Activated naive CD8-positive, alpha-beta T cell (primary cell): ENCODE measurements around the gene STH.
A peak's percentile ranks its signal among the peaks of the same experiment; 100 is the strongest.

Source experiments
- H3K27ac Mint-ChIP-seq: one replicate; pipeline ENCODE4 v1.8.0; 2021; ENCODE audit warnings: mixed read lengths
- H3K27me3 Mint-ChIP-seq: one replicate; pipeline ENCODE4 v1.8.0; 2021; ENCODE audit warnings: mixed read lengths
- H3K36me3 Mint-ChIP-seq: one replicate; pipeline ENCODE4 v1.8.0; 2021; ENCODE audit warnings: mixed read lengths
- H3K4me1 Mint-ChIP-seq: one replicate; pipeline ENCODE4 v1.8.0; 2021; ENCODE audit warnings: low read depth, mixed read lengths
- H3K4me3 Mint-ChIP-seq: one replicate; pipeline ENCODE4 v1.8.0; 2021; ENCODE audit warnings: mild to moderate bottlenecking, mixed read lengths
- H3K9me3 Mint-ChIP-seq: one replicate; pipeline ENCODE4 v1.8.0; 2021; ENCODE audit warnings: low read depth, mixed read lengths

The STH gene

GRCh38 chr17:46044286-46044928, 45.4 kb downstream of the STH start:
- Mint-ChIP-seq H3K9me3 (no peaks in the 10 kb centered on the region), H3K27ac (peak overlapping the region; percentile 84), H3K36me3 (peaks cover 11% of the 10 kb centered on the region), H3K4me1 (peaks cover 24% of the 10 kb centered on the region), H3K27me3 (no peaks in the 10 kb centered on the region), H3K4me3 (no peak overlapping the region)

- Mint-ChIP-seq H3K36me3 (peaks cover 14% of the 10 kb centered on the region), H3K27ac (peak overlapping the region; percentile 83)
These were observed 45.9 kb downstream of the STH start for GRCh38 chr17:46044989-46045388.

GRCh38 chr17:46045639-46046038, 46.6 kb downstream of the STH start:
- Mint-ChIP-seq H3K9me3 (no peaks in the 10 kb centered on the region), H3K4me3 (no peak overlapping the region), H3K4me1 (peaks cover 28% of the 10 kb centered on the region), H3K36me3 (peaks cover 12% of the 10 kb centered on the region), H3K27me3 (no peaks in the 10 kb centered on the region), H3K27ac (peak overlapping the region; percentile 79)

More at GRCh38 chr17:46044989-46045388, 45.9 kb downstream of the STH start:
- peaks cover 24% of the 10 kb centered on the region for H3K4me1 Mint-ChIP-seq
- no peak overlapping the region for H3K4me3 Mint-ChIP-seq
- H3K9me3 Mint-ChIP-seq: no peaks in the 10 kb centered on the region
- no peaks in the 10 kb centered on the region for H3K27me3 Mint-ChIP-seq

- peaks cover 40% of the 10 kb centered on the region for H3K4me1 Mint-ChIP-seq
These were observed 47.9 kb downstream of the STH start for GRCh38 chr17:46046957-46047356.

GRCh38 chr17:46047398-46047797, 48.3 kb downstream of the STH start:
- H3K27ac Mint-ChIP-seq: peak overlapping the region; percentile 46
- H3K27me3 Mint-ChIP-seq: no peaks in the 10 kb centered on the region
- peaks cover 45% of the 10 kb centered on the region for H3K4me1 Mint-ChIP-seq
- H3K9me3 Mint-ChIP-seq: no peaks in the 10 kb centered on the region
- H3K4me3 Mint-ChIP-seq: no peak overlapping the region
- H3K36me3 Mint-ChIP-seq: peaks cover 19% of the 10 kb centered on the region

More at GRCh38 chr17:46046957-46047356, 47.9 kb downstream of the STH start:
- Mint-ChIP-seq H3K4me3 (no peak overlapping the region), H3K36me3 (peaks cover 19% of the 10 kb centered on the region), H3K9me3 (no peaks in the 10 kb centered on the region), H3K27me3 (no peaks in the 10 kb centered on the region), H3K27ac (peak overlapping the region; percentile 46)

- Mint-ChIP-seq H3K27ac (peak overlapping the region; percentile 41), H3K36me3 (peaks cover 19% of the 10 kb centered on the region), H3K4me3 (no peak overlapping the region), H3K27me3 (no peaks in the 10 kb centered on the region), H3K4me1 (peaks cover 46% of the 10 kb centered on the region), H3K9me3 (no peaks in the 10 kb centered on the region)
These were observed 48.8 kb downstream of the STH start for GRCh38 chr17:46047856-46048255.
